ACHN (cell line): ENCODE data around the gene ADCY2.

Experiments used
- DNase-seq: peaks from one replicate; pipeline ENCODE4 v3.0.0-alpha.2; 2015
- in situ Hi-C: cut with HindIII; loops from 2 replicates; pipeline ENCODE4 v1.10.0; 2017; ENCODE audit warnings: low sequenced_read_pairs, low pct_ligation_motif_present, low pct_unique_long_range_greater_than_20kb

The ADCY2 gene

GRCh38 chr5:7539571-7539970, 143.6 kb downstream of the ADCY2 start:
- no peak for DNase-seq
- in situ Hi-C loops = no loop called here

GRCh38 chr5:7540736-7541485, 145.0 kb downstream of the ADCY2 start:
- in situ Hi-C loops = no loop called here
- DNase-seq = no peak

GRCh38 chr5:7541898-7542297, 146.0 kb downstream of the ADCY2 start:
- in situ Hi-C loops = no loop called here
- DNase-seq = no peak

- in situ Hi-C loops = no loop called here
- no peak for DNase-seq
Measured at GRCh38 chr5:7546555-7546954, 150.6 kb downstream of the ADCY2 start.

- in situ Hi-C loops = no loop called here
- DNase-seq = no peak
Measured at GRCh38 chr5:7548596-7548995, 152.7 kb downstream of the ADCY2 start.

- in situ Hi-C loops = no loop called here
- no peak for DNase-seq
Measured at GRCh38 chr5:7565559-7565958, 169.6 kb downstream of the ADCY2 start.

- in situ Hi-C loops = no loop called here
- DNase-seq = no peak
Measured at GRCh38 chr5:7576023-7576715, 180.2 kb downstream of the ADCY2 start.

- DNase-seq = no peak
- in situ Hi-C loops = no loop called here
Measured at GRCh38 chr5:7577381-7577780, 181.4 kb downstream of the ADCY2 start.

GRCh38 chr5:7578071-7578470, 182.1 kb downstream of the ADCY2 start:
- no peak for DNase-seq
- in situ Hi-C loops = no loop called here

GRCh38 chr5:7584749-7585148, 188.8 kb downstream of the ADCY2 start:
- in situ Hi-C loops = no loop called here
- DNase-seq = no peak

GRCh38 chr5:7585807-7586206, 189.9 kb downstream of the ADCY2 start:
- in situ Hi-C loops = no loop called here
- no peak for DNase-seq

GRCh38 chr5:7586480-7586879, 190.5 kb downstream of the ADCY2 start:
- in situ Hi-C loops = no loop called here
- no peak for DNase-seq

GRCh38 chr5:7589800-7590199, 193.9 kb downstream of the ADCY2 start:
- no peak for DNase-seq
- in situ Hi-C loops = no loop called here

- in situ Hi-C loops = no loop called here
- peak; percentile 22 for DNase-seq
Measured at GRCh38 chr5:7592910-7593309, 197.0 kb downstream of the ADCY2 start.

GRCh38 chr5:7597059-7597642, 201.2 kb downstream of the ADCY2 start:
- in situ Hi-C loops = no loop called here
- DNase-seq = no peak

- DNase-seq = no peak
- in situ Hi-C loops = no loop called here
Measured at GRCh38 chr5:7606840-7607465, 211.0 kb downstream of the ADCY2 start.

GRCh38 chr5:7608772-7609171, 212.8 kb downstream of the ADCY2 start:
- DNase-seq = no peak
- in situ Hi-C loops = no loop called here

- in situ Hi-C loops = no loop called here
Measured at GRCh38 chr5:7609726-7610125, 213.8 kb downstream of the ADCY2 start.

GRCh38 chr5:7610531-7611177, 214.7 kb downstream of the ADCY2 start:
- DNase-seq = no peak
- in situ Hi-C loops = no loop called here

More at GRCh38 chr5:7609726-7610125, 213.8 kb downstream of the ADCY2 start:
- DNase-seq = no peak
